CD4-positive, alpha-beta T cell (primary cell): ENCODE results near the gene KLHDC4. TPM values are rescaled to one million over a fixed set of nuclear protein-coding genes. Genes with fewer than 3 reads are reported as not detected.

Experiments used
- ATAC-seq: fragments of 200-7000 bp; cut with Tn5 transposase; one replicate; pipeline ENCODE4 v1.10.0; 2022; ENCODE audit warnings: mild to moderate bottlenecking; ENCODE audit not compliant: poor library complexity
- CTCF ChIA-PET: fragments of 350-600 bp; sonication (Branson Sonifier 250); formaldehyde crosslinking; loops from one replicate; lab custom pipeline; 2021; ENCODE audit warnings: antibody characterized with exemption, inconsistent platforms; lab: Charles Lee
- POLR2A ChIA-PET: fragments of 350-600 bp; sonication (Branson Sonifier 250); formaldehyde crosslinking; loops from one replicate; lab custom pipeline; 2021; ENCODE audit warnings: antibody characterized with exemption, inconsistent platforms; lab: Charles Lee
- DNase-seq, 14 experiments: peaks; one replicate each; pipeline ENCODE4 v3.0.0-alpha.2; 2013 to 2020; ENCODE audit warnings: mixed read lengths in 2 of 14
- H3K27ac ChIP-seq, 2 donors: one replicate each; pipeline versions ENCODE4 v1.5.1 to v1.7.0; 2013; ENCODE audit warnings: low read length in 2 of 2, low read depth in 1 of 2, mild to moderate bottlenecking in 1 of 2
- H3K27me3 ChIP-seq, 2 experiments: 1 replicate in 1 of 2; 2 replicates in 1 of 2; pipeline versions ENCODE4 v1.6.1 to v1.7.0; 2013; ENCODE audit warnings: low read length in 2 of 2, control low read depth in 1 of 2, mild to moderate bottlenecking in 1 of 2, moderate library complexity in 1 of 2; ENCODE audit not compliant: insufficient read depth in 2 of 2, control insufficient read depth in 1 of 2
- H3K36me3 ChIP-seq: one replicate; pipeline ENCODE4 v1.6.1; 2013; ENCODE audit warnings: low read length, control low read depth; ENCODE audit not compliant: insufficient read depth
- H3K4me1 ChIP-seq: one replicate; pipeline ENCODE4 v1.6.1; 2013; ENCODE audit warnings: low read length, control low read depth; ENCODE audit not compliant: insufficient read depth
- H3K4me3 ChIP-seq: one replicate; pipeline ENCODE4 v1.5.1; 2013; ENCODE audit warnings: mild to moderate bottlenecking, low read length, moderate library complexity
- H3K9me3 ChIP-seq, 2 experiments: 1 replicate in 1 of 2; 2 replicates in 1 of 2; pipeline versions ENCODE4 v1.6.1 to v1.7.0; 2013; ENCODE audit warnings: low read length in 2 of 2, mild to moderate bottlenecking in 2 of 2, control low read depth in 1 of 2, moderate library complexity in 1 of 2; ENCODE audit not compliant: control insufficient read depth in 1 of 2, insufficient read depth in 1 of 2
- H3K27ac Mint-ChIP-seq: one replicate; pipeline ENCODE4 v1.8.0; 2020; ENCODE audit warnings: mixed read lengths
- H3K27me3 Mint-ChIP-seq: one replicate; pipeline ENCODE4 v1.8.0; 2021; ENCODE audit warnings: mixed read lengths
- H3K36me3 Mint-ChIP-seq: one replicate; pipeline ENCODE4 v1.8.0; 2021; ENCODE audit warnings: low read depth, mixed read lengths
- H3K4me1 Mint-ChIP-seq: one replicate; pipeline ENCODE4 v1.8.0; 2021; ENCODE audit warnings: low read depth, mixed read lengths
- H3K4me3 Mint-ChIP-seq: one replicate; pipeline ENCODE4 v1.8.0; 2020; ENCODE audit warnings: mild to moderate bottlenecking, mixed read lengths
- H3K9me3 Mint-ChIP-seq: one replicate; pipeline ENCODE4 v1.8.0; 2020; ENCODE audit warnings: mixed read lengths
- CTCF ChIP-seq: fragments of 200-600 bp; IDR thresholded peaks from one replicate; pipeline ENCODE4 v1.8.0; 2022; ENCODE audit warnings: antibody characterized with exemption, mild to moderate bottlenecking
- intact Hi-C, 2 experiments: fragments of 100-400 bp; cut with DNase I in 1 of 2; cut with micrococcal nuclease in 1 of 2; formaldehyde crosslinking; loops; one replicate each; pipeline versions ENCODE4 v1.15.1 to v1.9.0; 2023 to 2025; cut with DNase I, micrococcal nuclease
- total RNA-seq, 174 experiments: library from RNA in 2 of 174; stranded (reverse) in 2 of 174; gene quantifications; one replicate each; pipeline ENCODE4 v1.2.3 and lab custom pipeline; 2021 to 2026

KLHDC4 gene
- total RNA-seq, 2 experiments from 2014 or later, result 41.4 to 43.0 TPM

GRCh38 chr16:87677830-87678229, 88.0 kb downstream of the KLHDC4 start:
- intact Hi-C loops, result no loop called here
- H3K36me3 ChIP-seq, result no peaks in the 10 kb centered on the region
- POLR2A ChIA-PET, result no interaction called here
- H3K27ac ChIP-seq, result no peak overlapping the region
- ATAC-seq (no peak), DNase-seq (no peak)
- no peaks in the 10 kb centered on the region for H3K9me3 ChIP-seq
- no peak for TF ChIP-seq CTCF
- Mint-ChIP-seq H3K4me1 (no peaks in the 10 kb centered on the region), H3K4me3 (no peak overlapping the region), H3K36me3 (no peaks in the 10 kb centered on the region), H3K9me3 (no peaks in the 10 kb centered on the region), H3K27ac (no peak overlapping the region), H3K27me3 (no peaks in the 10 kb centered on the region)
- H3K4me3 ChIP-seq, result no peak overlapping the region
- CTCF ChIA-PET, result no interaction called here
- H3K27me3 ChIP-seq, result no peaks in the 10 kb centered on the region
- peaks cover 7% of the 10 kb centered on the region for H3K4me1 ChIP-seq

GRCh38 chr16:87675111-87675719, 90.6 kb downstream of the KLHDC4 start:
- Mint-ChIP-seq H3K9me3 (no peaks in the 10 kb centered on the region), H3K4me1 (no peaks in the 10 kb centered on the region), H3K36me3 (no peaks in the 10 kb centered on the region), H3K27ac (no peak overlapping the region), H3K27me3 (no peaks in the 10 kb centered on the region), H3K4me3 (no peak overlapping the region)
- H3K9me3 ChIP-seq, result no peaks in the 10 kb centered on the region
- ChIA-PET CTCF (no interaction called here), POLR2A (no interaction called here)
- peaks cover 0 to 4% of the 10 kb centered on the region in 2 experiments for H3K27me3 ChIP-seq
- no peak for ATAC-seq
- DNase-seq, result no peak
- H3K27ac ChIP-seq, result no peak overlapping the region
- intact Hi-C loops, result no loop called here
- H3K36me3 ChIP-seq, result no peaks in the 10 kb centered on the region
- no peak for TF ChIP-seq CTCF
- no peak overlapping the region for H3K4me3 ChIP-seq
- no peaks in the 10 kb centered on the region for H3K4me1 ChIP-seq

- intact Hi-C loops, result no loop called here
- ATAC-seq, result no peak
- no peak overlapping the region for H3K4me3 ChIP-seq
- ChIA-PET CTCF (no interaction called here), POLR2A (no interaction called here)
- no peaks in the 10 kb centered on the region for H3K27me3 Mint-ChIP-seq
- H3K4me3 Mint-ChIP-seq, result no peak overlapping the region
- DNase-seq, result no peak
- H3K4me1 Mint-ChIP-seq, result no peaks in the 10 kb centered on the region
- no peaks in the 10 kb centered on the region for H3K36me3 Mint-ChIP-seq
- no peaks in the 10 kb centered on the region for H3K9me3 ChIP-seq
- H3K27ac Mint-ChIP-seq, result no peak overlapping the region
- no peaks in the 10 kb centered on the region for H3K9me3 Mint-ChIP-seq
- no peaks in the 10 kb centered on the region for H3K36me3 ChIP-seq
- peaks cover 0 to 4% of the 10 kb centered on the region in 2 experiments for H3K27me3 ChIP-seq
- no peak for TF ChIP-seq CTCF
- no peaks in the 10 kb centered on the region for H3K4me1 ChIP-seq
- no peak overlapping the region for H3K27ac ChIP-seq
These were observed 91.4 kb downstream of the KLHDC4 start for GRCh38 chr16:87674419-87674818.
